Gastroesophageal sphincter (tissue), 4 donors: ENCODE data around the gene FARS2. TPM values are rescaled to one million over a fixed set of nuclear protein-coding genes. Genes with fewer than 3 reads are reported as not detected.

Experiments
- ATAC-seq: fragments of 150-250 bp; one replicate; pipeline ENCODE4 v1.9.1; 2016; ENCODE audit warnings: mild to moderate bottlenecking, moderate library complexity
- H3K27ac ChIP-seq, 4 donors: fragments of 200-600 bp; sonication (generic) in 3 of 4; 1 replicate in 3 of 4; 2 replicates in 1 of 4; pipeline ENCODE4 v1.5.1; 2016 to 2019
- H3K27me3 ChIP-seq: fragments of 200-600 bp; sonication (generic); one replicate; pipeline ENCODE4 v1.5.1; 2019
- H3K36me3 ChIP-seq, 2 donors: fragments of 200-600 bp; sonication (generic); one replicate each; pipeline ENCODE4 v1.5.1; 2019; ENCODE audit warnings: control low read depth in 1 of 2
- H3K4me1 ChIP-seq, 3 donors: fragments of 200-600 bp; sonication (generic); 1 replicate in 2 of 3; 2 replicates in 1 of 3; pipeline ENCODE4 v1.5.1; 2016 to 2019; ENCODE audit warnings: control low read depth in 2 of 3
- H3K4me3 ChIP-seq, 2 donors: fragments of 200-600 bp; sonication (generic); one replicate each; pipeline ENCODE4 v1.5.1; 2019; ENCODE audit warnings: mild to moderate bottlenecking in 1 of 2, moderate library complexity in 1 of 2
- H3K9me3 ChIP-seq, 3 donors: fragments of 200-600 bp; sonication (generic); one replicate each; pipeline ENCODE4 v1.5.1; 2017 to 2019; ENCODE audit warnings: control low read depth in 2 of 3
- CTCF ChIP-seq, 4 experiments: fragments of 200-600 bp in 2 of 4; fragments of 450-650 bp in 2 of 4; sonication (generic) in 1 of 4; IDR thresholded peaks; one replicate each; pipeline ENCODE4 v1.5.1; 2017 to 2019; ENCODE audit warnings: antibody characterized with exemption in 4 of 4, mild to moderate bottlenecking in 2 of 4, moderate library complexity in 2 of 4
- EP300 ChIP-seq: sonication (generic); formaldehyde crosslinking; IDR thresholded peaks from one replicate; pipeline ENCODE4 v1.6.1; 2017; ENCODE audit warnings: antibody characterized with exemption, mild to moderate bottlenecking
- POLR2A ChIP-seq, 2 donors: fragments of 450-650 bp; IDR thresholded peaks; one replicate each; pipeline ENCODE4 v1.6.1; 2017; ENCODE audit warnings: antibody characterized with exemption in 2 of 2, mild to moderate bottlenecking in 2 of 2, moderate library complexity in 1 of 2
- POLR2AphosphoS5 ChIP-seq: sonication (generic); formaldehyde crosslinking; IDR thresholded peaks from one replicate; pipeline ENCODE4 v1.6.1; 2017; ENCODE audit warnings: antibody characterized with exemption
- WGBS, 2 donors: methylation state at CpG; one replicate each; pipeline ENCODE4 v1.1.5; 2018; ENCODE audit warnings: low coverage in 1 of 2; 5-methylcytosine and 5-hydroxymethylcytosine counted together
- total RNA-seq, 4 donors: library from RNA; depleted of rRNA; stranded (reverse); fragments of >200 nt; gene quantifications; one replicate each; pipeline ENCODE4 v1.1.0, GENCODE V29; 2016

The FARS2 gene
- total RNA-seq, 4 donors from 2014 or later = 9.8 to 16.3 (median 14.4) TPM

- Histone ChIP-seq H3K27me3 (no peaks in the 10 kb centered on the region), H3K27ac (no peak overlapping the region), H3K9me3 (no peaks in the 10 kb centered on the region), H3K4me3 (no peak overlapping the region), H3K36me3 (no peaks in the 10 kb centered on the region), H3K4me1 (peaks cover 0 to 10% (median 0%) of the 10 kb centered on the region in 3 donors)
- 71 to 100% methylated on average over 2 of the region's 2 CpGs for WGBS, 2 donors
- TF ChIP-seq EP300 (no peak), CTCF (IDR thresholded peaks at IDR 0.05) (no peak), POLR2AphosphoS5 (no peak), POLR2A (IDR thresholded peaks at IDR 0.05) (no peak)
- no peak for ATAC-seq
Measured at GRCh38 chr6:5520796-5521195, 259.5 kb downstream of the FARS2 start.

- H3K27ac ChIP-seq = no peak overlapping the region
- no peak for ATAC-seq
- TF ChIP-seq CTCF (IDR thresholded peaks at IDR 0.05) = no peak
- TF ChIP-seq POLR2AphosphoS5 = no peak
- no peak for TF ChIP-seq POLR2A (IDR thresholded peaks at IDR 0.05)
- TF ChIP-seq EP300 = no peak
- no peak overlapping the region for H3K4me3 ChIP-seq
- H3K27me3 ChIP-seq = no peaks in the 10 kb centered on the region
- H3K9me3 ChIP-seq = no peaks in the 10 kb centered on the region
- no peaks in the 10 kb centered on the region for H3K36me3 ChIP-seq
- peaks cover 0 to 10% (median 0%) of the 10 kb centered on the region in 3 donors for H3K4me1 ChIP-seq
- WGBS, 2 donors = 43 to 69% methylated on average over 1 to 3 of the region's 3 CpGs
Measured at GRCh38 chr6:5521322-5521721, 260.0 kb downstream of the FARS2 start.

GRCh38 chr6:5522147-5522546 is 260.8 kb downstream of the FARS2 start:
- no peak for TF ChIP-seq POLR2AphosphoS5
- no peak for TF ChIP-seq EP300
- TF ChIP-seq POLR2A (IDR thresholded peaks at IDR 0.05) = no peak
- TF ChIP-seq CTCF (IDR thresholded peaks at IDR 0.05) = no peak
- no peak for ATAC-seq

GRCh38 chr6:5524110-5524509 is 262.8 kb downstream of the FARS2 start:
- Histone ChIP-seq H3K4me3 (no peak overlapping the region), H3K4me1 (peaks cover 0 to 10% (median 0%) of the 10 kb centered on the region in 3 donors), H3K27me3 (no peaks in the 10 kb centered on the region), H3K9me3 (no peaks in the 10 kb centered on the region), H3K27ac (no peak overlapping the region), H3K36me3 (no peaks in the 10 kb centered on the region)
- no peak for TF ChIP-seq CTCF (IDR thresholded peaks at IDR 0.05)
- no peak for TF ChIP-seq POLR2A (IDR thresholded peaks at IDR 0.05)
- TF ChIP-seq EP300 = no peak
- no peak for TF ChIP-seq POLR2AphosphoS5
- no peak for ATAC-seq
- 93 to 100% methylated on average over 1 to 2 of the region's 2 CpGs for WGBS, 2 donors

More at GRCh38 chr6:5522147-5522546, 260.8 kb downstream of the FARS2 start:
- Histone ChIP-seq H3K27ac (no peak overlapping the region), H3K4me3 (no peak overlapping the region), H3K27me3 (no peaks in the 10 kb centered on the region), H3K4me1 (peaks cover 0 to 10% (median 0%) of the 10 kb centered on the region in 3 donors), H3K9me3 (no peaks in the 10 kb centered on the region), H3K36me3 (no peaks in the 10 kb centered on the region)

GRCh38 chr6:5525209-5525608 is 263.9 kb downstream of the FARS2 start:
- ATAC-seq = no peak
- TF ChIP-seq POLR2AphosphoS5 (no peak), POLR2A (IDR thresholded peaks at IDR 0.05) (no peak), CTCF (IDR thresholded peaks at IDR 0.05) (no peak), EP300 (no peak)
- WGBS, 2 donors = 71 to 77% methylated on average over 2 to 4 of the region's 4 CpGs
- Histone ChIP-seq H3K4me3 (no peak overlapping the region), H3K4me1 (peaks cover 0 to 10% (median 0%) of the 10 kb centered on the region in 3 donors), H3K36me3 (no peaks in the 10 kb centered on the region), H3K9me3 (no peaks in the 10 kb centered on the region), H3K27me3 (no peaks in the 10 kb centered on the region), H3K27ac (no peak overlapping the region)
